HepG2 (cell line): Measurements from ENCODE around the gene TEX29. TPM values are rescaled to one million over a fixed set of nuclear protein-coding genes. Genes with fewer than 3 reads are reported as not detected.

Experiments
- ATAC-seq: fragments of 200-7000 bp; cut with Tn5 transposase; 3 replicates; pipeline ENCODE4 v1.9.1; 2020; ENCODE audit warnings: mild to moderate bottlenecking, moderate library complexity
- BruUV-seq: library from RNA; stranded (reverse); fragments of 400-500 nt; replicated peaks from 2 replicates; lab custom pipeline; 2021; lab: Mats Ljungman, UMichigan
- CTCF ChIA-PET: fragments of 300-600 bp; formaldehyde crosslinking; extraction: SDS; loops from one replicate; lab custom pipeline; 2021; ENCODE audit warnings: low total read pairs, inconsistent platforms, low intra/inter-chr PET ratio; lab: Yijun Ruan, JAX
- POLR2A ChIA-PET: fragments of 350-600 bp; sonication (Branson Sonifier 250); formaldehyde crosslinking; loops from one replicate; lab custom pipeline; 2020; ENCODE audit warnings: antibody characterized with exemption, inconsistent platforms; lab: Yijun Ruan, JAX
- DNase-seq: peaks from one replicate; pipeline ENCODE4 v3.0.0-alpha.2; 2015; ENCODE audit warnings: low spot score
- FAIRE-seq: peaks from 3 replicates; lab custom pipeline; 2011; peaks lifted over from hg19 to GRCh38; lab: Jason Lieb, UNC
- H2AFZ ChIP-seq: one replicate; pipeline ENCODE4 v1.6.1; 2011; ENCODE audit warnings: low read length, inconsistent platforms
- H3K27ac ChIP-seq: fragments of 300-600 bp; 3 replicates; pipeline ENCODE4 v1.8.0; 2011; ENCODE audit warnings: mixed run types, mild to moderate bottlenecking, mixed read lengths, low read length, inconsistent platforms; ENCODE audit not compliant: insufficient read depth; ENCODE audit errors: extremely low read length
- H3K27me3 ChIP-seq, 2 experiments: fragments of 200-600 bp in 1 of 2; 2 replicates in 1 of 2; 3 replicates in 1 of 2; pipeline versions ENCODE4 v1.6.0 to v1.8.0; 2011; ENCODE audit warnings: low read length in 2 of 2, mild to moderate bottlenecking in 2 of 2, moderate library complexity in 2 of 2, inconsistent platforms in 1 of 2; ENCODE audit not compliant: insufficient read depth in 2 of 2, control insufficient read depth in 1 of 2
- H3K36me3 ChIP-seq, 2 experiments: fragments of 200-600 bp in 1 of 2; replicated peaks in 1 of 2; 2 replicates in 1 of 2; 3 replicates in 1 of 2; pipeline versions ENCODE4 v1.5.1 to v1.8.0; 2011; ENCODE audit warnings: low read length in 2 of 2, inconsistent platforms in 1 of 2; ENCODE audit not compliant: insufficient read depth in 2 of 2, control insufficient read depth in 1 of 2
- H3K4me1 ChIP-seq: 2 replicates; pipeline ENCODE4 v1.5.1; 2012; ENCODE audit warnings: low read length, inconsistent platforms; ENCODE audit not compliant: insufficient read depth
- H3K4me2 ChIP-seq: 2 replicates; pipeline ENCODE4 v1.6.0; 2011; ENCODE audit warnings: low read depth, low read length, inconsistent platforms
- H3K4me3 ChIP-seq, 3 experiments: fragments of 200-600 bp in 1 of 3; sonication (generic), shearing (Covaris generic) in 1 of 3; replicated peaks in 1 of 3; 2 replicates each; pipeline ENCODE4 v1.5.1; 2011 to 2016; ENCODE audit warnings: low read length in 3 of 3, inconsistent platforms in 2 of 3, low read depth in 2 of 3, mild to moderate bottlenecking in 2 of 3, control low read depth in 1 of 3, mixed read lengths in 1 of 3; ENCODE audit not compliant: insufficient read depth in 1 of 3
- H3K79me2 ChIP-seq: one replicate; pipeline ENCODE4 v1.6.1; 2011; ENCODE audit warnings: low read length, inconsistent platforms; ENCODE audit not compliant: insufficient read depth
- H3K9ac ChIP-seq: 2 replicates; pipeline ENCODE4 v1.6.0; 2011; ENCODE audit warnings: mild to moderate bottlenecking, low read depth, low read length, inconsistent platforms; ENCODE audit not compliant: insufficient read depth
- H3K9me3 ChIP-seq: 2 replicates; pipeline ENCODE4 v1.5.1; 2012; ENCODE audit warnings: mild to moderate bottlenecking, low read length
- H4K20me1 ChIP-seq: 2 replicates; pipeline ENCODE4 v1.6.0; 2011; ENCODE audit warnings: inconsistent platforms, mild to moderate bottlenecking, low read length, moderate library complexity; ENCODE audit not compliant: insufficient read depth
- AKAP8 ChIP-seq: sonication (generic); formaldehyde crosslinking; IDR thresholded peaks from 2 replicates; pipeline ENCODE4 v1.5.1; 2020; ENCODE audit warnings: mild to moderate bottlenecking, missing genetic modification reagents
- MTA1 ChIP-seq: sonication (generic); formaldehyde crosslinking; IDR thresholded peaks from 2 replicates; pipeline ENCODE4 v1.4.0; 2020; ENCODE audit warnings: missing genetic modification reagents, mild to moderate bottlenecking, borderline replicate concordance
- SNAPC2 ChIP-seq: sonication (generic); formaldehyde crosslinking; IDR thresholded peaks from 2 replicates; pipeline ENCODE4 v1.8.1; 2022; ENCODE audit warnings: mild to moderate bottlenecking, missing genetic modification reagents
- ZBTB42 ChIP-seq: sonication (generic); formaldehyde crosslinking; IDR thresholded peaks from 2 replicates; pipeline ENCODE4 v1.5.0; 2020; ENCODE audit warnings: mild to moderate bottlenecking, missing genetic modification reagents
- ZNF34 ChIP-seq: sonication (generic); formaldehyde crosslinking; IDR thresholded peaks from 2 replicates; pipeline ENCODE4 v1.4.0; 2020; ENCODE audit warnings: mild to moderate bottlenecking, missing genetic modification reagents, borderline replicate concordance
- ZNF496 ChIP-seq: sonication (generic); formaldehyde crosslinking; IDR thresholded peaks from 2 replicates; pipeline ENCODE4 v1.8.1; 2023; ENCODE audit warnings: mild to moderate bottlenecking, moderate library complexity, missing genetic modification reagents; ENCODE audit not compliant: insufficient replicate concordance
- WGBS: methylation state at CpG from one replicate; pipeline ENCODE4 v1.1.6; 2017; ENCODE audit warnings: low lambda C conversion rate; 5-methylcytosine and 5-hydroxymethylcytosine counted together
- in situ Hi-C: cut with HindIII; loops from 2 replicates; pipeline ENCODE4 v1.10.0; 2017; ENCODE audit warnings: low pct_unique_long_range_greater_than_20kb; ENCODE audit not compliant: extremely low pct_ligation_motif_present
- intact Hi-C: fragments of 100-400 bp; cut with micrococcal nuclease; formaldehyde crosslinking; loops from one replicate; pipeline ENCODE4 v1.10.0; 2022; ENCODE audit not compliant: unreplicated experiment
- polyA plus RNA-seq, 8 experiments: library from polyadenylated mRNA; depleted of rRNA in 3 of 8; stranded (reverse) in 7 of 8; unstranded in 1 of 8; fragments of >200 nt; fragmentation: Illumina TruSeq in 4 of 8; extraction: Trizol in 4 of 8; gene quantifications; 2 replicates each; pipeline versions ENCODE4 v1.2.1 to v1.2.3, GENCODE V29; 2011 to 2016; ENCODE audit warnings: low read depth in 4 of 8, missing spikeins in 1 of 8, mixed read lengths in 1 of 8; ENCODE audit not compliant: insufficient read depth in 1 of 8
- total RNA-seq, 5 experiments: library from RNA; depleted of rRNA; stranded (reverse); fragments of >200 nt; fragmentation: Illumina TruSeq; extraction: Trizol; gene quantifications; 2 replicates each; pipeline ENCODE4 v1.2.3, GENCODE V29; 2016; ENCODE audit warnings: low read depth in 1 of 5
- TF ChIP-seq, protein P1 (sequence below): IDR thresholded peaks from 2 replicates; pipeline ENCODE4 v1.6.1; 2016; ENCODE audit warnings: missing genetic modification reagents, missing compliant biosample characterization
- TF ChIP-seq, protein P2 (sequence below): sonication (generic); formaldehyde crosslinking; IDR thresholded peaks from 2 replicates; pipeline ENCODE4 v1.5.0; 2020; ENCODE audit warnings: missing genetic modification reagents, mild to moderate bottlenecking, borderline replicate concordance
- TF ChIP-seq, protein P3 (sequence below): sonication (generic); formaldehyde crosslinking; IDR thresholded peaks from 2 replicates; pipeline ENCODE4 v1.4.0; 2020; ENCODE audit warnings: missing genetic modification reagents, borderline replicate concordance

The TEX29 gene
- total and polyA plus RNA-seq, 2 of the 13 experiments (the other 11 are each of a cell fraction or from before 2014, with no cell fraction given) = 0.12 to 0.22 TPM

DNA sequence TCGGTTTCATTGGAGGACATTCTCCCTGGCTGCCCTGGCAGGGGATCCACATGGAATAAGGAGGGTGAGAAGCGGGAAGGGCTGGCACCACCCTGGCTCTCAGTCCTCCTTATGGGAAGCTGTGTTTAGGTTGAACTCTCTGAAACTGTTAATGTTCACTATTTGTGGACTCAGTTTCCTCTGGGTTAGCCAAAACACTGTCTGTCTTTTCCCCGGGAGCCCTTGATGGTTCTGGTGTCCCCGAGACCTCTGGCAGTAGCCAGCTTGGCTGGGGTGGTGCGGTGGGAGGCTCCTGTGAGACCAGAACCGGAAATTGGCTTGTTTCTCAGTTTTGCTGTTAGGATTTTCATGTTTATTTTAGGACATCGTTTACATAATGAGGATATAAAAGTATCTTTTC is 48.3 kb upstream of the TEX29 start:
- CTCF ChIA-PET = no interaction called here
- in situ Hi-C loops (no loop called here), intact Hi-C loops (no loop called here)
- TF ChIP-seq ZNF34 (CRISPR knock-in tag) = no peak
- TF ChIP-seq, protein P1, sequence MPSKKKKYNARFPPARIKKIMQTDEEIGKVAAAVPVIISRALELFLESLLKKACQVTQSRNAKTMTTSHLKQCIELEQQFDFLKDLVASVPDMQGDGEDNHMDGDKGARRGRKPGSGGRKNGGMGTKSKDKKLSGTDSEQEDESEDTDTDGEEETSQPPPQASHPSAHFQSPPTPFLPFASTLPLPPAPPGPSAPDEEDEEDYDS (CRISPR knock-in tag) = no peak
- TF ChIP-seq MTA1 = no peak
- TF ChIP-seq ZNF496 (CRISPR knock-in tag) = no peak
- no peak for TF ChIP-seq SNAPC2 (CRISPR knock-in tag)
- no peak for TF ChIP-seq ZBTB42 (CRISPR knock-in tag)
- TF ChIP-seq AKAP8 = no peak
- TF ChIP-seq, protein P2, sequence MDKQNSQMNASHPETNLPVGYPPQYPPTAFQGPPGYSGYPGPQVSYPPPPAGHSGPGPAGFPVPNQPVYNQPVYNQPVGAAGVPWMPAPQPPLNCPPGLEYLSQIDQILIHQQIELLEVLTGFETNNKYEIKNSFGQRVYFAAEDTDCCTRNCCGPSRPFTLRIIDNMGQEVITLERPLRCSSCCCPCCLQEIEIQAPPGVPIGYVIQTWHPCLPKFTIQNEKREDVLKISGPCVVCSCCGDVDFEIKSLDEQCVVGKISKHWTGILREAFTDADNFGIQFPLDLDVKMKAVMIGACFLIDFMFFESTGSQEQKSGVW (CRISPR knock-in tag) = no peak
- TF ChIP-seq, protein P3, sequence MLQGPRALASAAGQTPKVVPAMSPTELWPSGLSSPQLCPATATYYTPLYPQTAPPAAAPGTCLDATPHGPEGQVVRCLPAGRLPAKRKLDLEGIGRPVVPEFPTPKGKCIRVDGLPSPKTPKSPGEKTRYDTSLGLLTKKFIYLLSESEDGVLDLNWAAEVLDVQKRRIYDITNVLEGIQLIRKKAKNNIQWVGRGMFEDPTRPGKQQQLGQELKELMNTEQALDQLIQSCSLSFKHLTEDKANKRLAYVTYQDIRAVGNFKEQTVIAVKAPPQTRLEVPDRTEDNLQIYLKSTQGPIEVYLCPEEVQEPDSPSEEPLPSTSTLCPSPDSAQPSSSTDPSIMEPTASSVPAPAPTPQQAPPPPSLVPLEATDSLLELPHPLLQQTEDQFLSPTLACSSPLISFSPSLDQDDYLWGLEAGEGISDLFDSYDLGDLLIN (CRISPR knock-in tag) = no peak
- H2AFZ ChIP-seq = no peak overlapping the region
- H3K36me3 ChIP-seq = peaks cover 22 to 78% of the 10 kb centered on the region in 2 experiments
- no peaks in the 10 kb centered on the region for H3K79me2 ChIP-seq
- H3K9ac ChIP-seq = no peak overlapping the region
- no peaks in the 10 kb centered on the region for H3K27me3 ChIP-seq
- H4K20me1 ChIP-seq = no peaks in the 10 kb centered on the region
- H3K4me2 ChIP-seq = no peak overlapping the region
- H3K4me3 ChIP-seq = no peak overlapping the region
- FAIRE-seq (no peak), DNase-seq (no peak), ATAC-seq (no peak)
- 93% methylated on average over 7 of the region's 7 CpGs for WGBS
- H3K4me1 ChIP-seq = no peaks in the 10 kb centered on the region
- H3K9me3 ChIP-seq = no peaks in the 10 kb centered on the region
- no peak overlapping the region for H3K27ac ChIP-seq
- BruUV-seq = no TSS peak
- POLR2A ChIA-PET = no interaction called here
